HS-5 (cell line): ENCODE results near the gene CPE.

Experiments
- DNase-seq: peaks from one replicate; pipeline ENCODE4 v3.0.0-alpha.2; 2012; ENCODE audit warnings: low read depth

CPE gene

GRCh38 chr4:165512424-165512823 lies 133.6 kb downstream of the CPE start:
- no peak for DNase-seq

- no peak for DNase-seq
Measured at GRCh38 chr4:165514739-165515138, 135.9 kb downstream of the CPE start.

DNA sequence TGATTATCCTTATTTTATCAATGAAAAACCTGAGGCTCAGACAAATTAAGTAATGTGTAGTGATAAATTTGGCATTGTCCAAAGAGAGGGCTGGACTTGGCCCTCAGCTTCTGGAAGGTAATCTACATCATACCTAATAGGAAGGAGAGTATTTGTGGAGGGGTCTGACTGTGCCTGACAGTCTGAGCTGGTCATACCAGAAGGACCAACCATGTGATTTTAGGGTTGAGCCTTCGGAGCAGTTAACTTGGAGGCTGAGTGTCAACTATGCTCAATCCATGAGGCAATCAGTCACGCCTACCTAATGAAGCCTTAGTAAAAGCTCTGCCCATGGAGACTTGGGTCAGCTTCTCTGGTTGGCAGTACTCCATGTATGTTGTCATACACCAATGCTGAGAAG lies 136.4 kb downstream of the CPE start:
- DNase-seq, result no peak

- DNase-seq, result no peak
Measured at GRCh38 chr4:165516281-165516833, 137.5 kb downstream of the CPE start.

DNA sequence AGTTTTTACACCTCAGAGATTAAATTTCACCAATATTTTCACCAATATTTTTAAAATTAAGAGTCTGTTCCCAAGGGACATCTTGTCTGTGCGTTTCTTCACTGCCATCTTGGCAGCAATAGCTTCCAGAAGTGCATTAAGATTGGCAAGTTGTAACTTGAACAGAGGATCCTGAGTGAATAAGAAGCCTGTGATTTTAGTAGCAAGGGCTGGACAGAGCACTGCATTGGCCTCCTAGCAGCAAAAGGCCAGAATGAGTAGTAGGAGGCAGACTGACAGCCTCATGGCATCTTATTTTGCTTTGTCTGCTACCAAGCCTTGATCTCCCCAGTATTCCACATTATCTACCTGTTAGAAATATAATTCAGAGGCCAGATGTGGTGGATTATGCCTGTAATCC lies 138.4 kb downstream of the CPE start:
- no peak for DNase-seq

DNA sequence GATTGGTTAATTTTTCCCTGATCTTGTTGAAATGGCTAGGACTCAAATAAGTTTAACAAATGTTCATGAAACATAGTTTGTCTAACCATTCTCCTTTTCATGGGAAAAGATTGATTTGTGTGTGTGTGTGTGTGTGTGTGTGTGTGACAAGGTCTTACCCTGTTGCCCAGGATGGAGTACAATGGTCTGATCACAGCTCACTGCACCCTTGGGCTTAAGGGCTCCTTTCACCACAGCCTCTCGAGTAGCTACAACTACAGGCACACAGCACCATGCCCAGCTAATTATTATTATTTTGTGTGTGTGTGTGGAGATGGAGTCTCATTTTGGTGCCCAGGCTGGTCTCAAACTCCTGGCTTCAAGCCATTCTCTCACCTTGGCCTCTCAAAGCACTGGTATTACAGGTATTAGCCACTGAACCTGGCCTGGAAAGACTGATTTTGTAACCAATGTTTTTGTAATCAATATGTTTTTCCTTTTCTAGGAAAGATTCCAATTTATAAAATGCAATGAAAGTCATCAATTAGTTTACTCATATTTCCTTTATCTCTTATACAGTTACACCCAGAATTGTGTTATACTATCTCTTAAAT lies 139.3 kb downstream of the CPE start:
- DNase-seq, result no peak

- DNase-seq, result no peak
Measured at GRCh38 chr4:165518686-165519085, 139.9 kb downstream of the CPE start.

GRCh38 chr4:165519591-165519990 lies 140.8 kb downstream of the CPE start:
- no peak for DNase-seq

- DNase-seq, result no peak
Measured at GRCh38 chr4:165520086-165520485, 141.3 kb downstream of the CPE start.

- no peak for DNase-seq
Measured at GRCh38 chr4:165522050-165522449, 143.2 kb downstream of the CPE start.

GRCh38 chr4:165524532-165525190 lies 145.9 kb downstream of the CPE start:
- DNase-seq, result no peak

GRCh38 chr4:165532976-165533375 lies 154.2 kb downstream of the CPE start:
- DNase-seq, result no peak

GRCh38 chr4:165537028-165537648 lies 158.3 kb downstream of the CPE start:
- peak; percentile 24 for DNase-seq

- no peak for DNase-seq
Measured at GRCh38 chr4:165539801-165540200, 161.0 kb downstream of the CPE start.

- no peak for DNase-seq
Measured at GRCh38 chr4:165540206-165540830, 161.5 kb downstream of the CPE start.

- DNase-seq, result no peak
Measured at GRCh38 chr4:165541851-165542459, 163.1 kb downstream of the CPE start.

DNA sequence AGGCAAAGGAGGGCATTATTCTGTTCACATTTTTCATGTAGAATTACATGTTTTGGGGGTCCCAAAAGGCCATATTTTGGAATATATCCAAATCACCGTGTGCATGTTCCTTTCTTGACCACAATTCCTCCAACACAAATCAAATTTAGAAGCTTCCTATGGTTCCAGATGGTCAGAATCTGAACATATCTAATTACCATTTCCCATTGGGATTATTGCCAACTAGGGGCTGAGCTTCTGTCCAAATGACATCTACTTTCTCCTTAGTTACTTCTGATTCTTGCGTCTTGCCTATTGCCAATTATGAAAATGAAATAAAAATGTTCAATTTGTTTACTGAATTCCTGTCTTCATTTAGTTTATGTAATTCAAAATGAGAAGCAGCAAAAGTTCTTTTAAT lies 163.7 kb downstream of the CPE start:
- DNase-seq, result no peak
